Measurements from ENCODE around the gene NSMF. TPM values are rescaled to one million over a fixed set of nuclear protein-coding genes. Genes with fewer than 3 reads are reported as not detected.

The NSMF gene
- total RNA-seq, 4 donors from 2014 or later, result 50.1 to 58.5 (median 54.2) TPM

DNA sequence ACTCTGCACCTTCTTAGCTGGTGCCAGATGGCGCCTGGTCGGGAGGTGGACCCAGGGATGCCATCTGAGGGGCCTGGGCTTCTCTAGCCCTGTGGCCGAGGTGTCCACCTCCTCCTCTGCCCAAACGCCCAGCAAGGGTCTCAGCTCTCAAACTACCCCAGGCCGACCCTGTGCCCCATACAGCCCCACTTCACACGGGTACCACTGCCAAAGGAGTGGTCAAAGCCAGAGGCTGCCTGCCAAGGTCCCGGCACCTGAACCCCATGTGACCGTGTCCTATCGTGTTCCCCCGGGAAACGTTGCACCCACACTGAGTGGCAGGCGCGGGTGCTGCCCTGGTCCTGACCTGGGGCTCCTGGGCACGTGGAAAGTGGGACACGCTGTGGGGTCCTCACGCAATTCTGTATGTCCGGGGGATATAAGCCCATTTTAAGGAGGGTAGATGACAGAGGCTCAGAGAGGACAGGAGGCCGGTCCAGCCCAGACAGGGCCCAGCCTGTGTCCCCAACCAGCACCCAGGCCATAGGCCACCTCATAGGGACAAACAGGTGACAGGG is 19.9 kb downstream of the NSMF start:
- no peak overlapping the region for H3K27ac ChIP-seq
- no peaks in the 10 kb centered on the region for H3K36me3 ChIP-seq
- WGBS, 2 donors, result 72 to 80% methylated on average over 2 to 8 of the region's 18 CpGs
- H3K4me3 ChIP-seq (replicated peaks in 1 of 3), result no peak overlapping the region
- no peak for TF ChIP-seq CTCF (IDR thresholded peaks at IDR 0.05)
- intact Hi-C loops (cut with DNase I), result no loop called here
- H3K9me3 ChIP-seq, result no peaks in the 10 kb centered on the region
- H3K27me3 ChIP-seq, result no peaks in the 10 kb centered on the region
- DNase-seq, result no peak
- H3K4me1 ChIP-seq, result peaks cover 5 to 34% of the 10 kb centered on the region in 2 donors

- TF ChIP-seq POLR2A (IDR thresholded peaks at IDR 0.05), result no peak
- TF ChIP-seq CTCF (IDR thresholded peaks at IDR 0.05), result no peak
- no peaks in the 10 kb centered on the region for H3K27me3 ChIP-seq
- H3K4me1 ChIP-seq, result peaks cover 5 to 34% of the 10 kb centered on the region in 2 donors
- no peak for DNase-seq
- intact Hi-C loops (cut with DNase I), result no loop called here
- no peaks in the 10 kb centered on the region for H3K36me3 ChIP-seq
- H3K27ac ChIP-seq, result no peak overlapping the region
- 77 to 89% methylated on average over 5 of the region's 22 CpGs for WGBS, 2 donors
- no peak overlapping the region for H3K4me3 ChIP-seq (replicated peaks in 1 of 3)
- no peaks in the 10 kb centered on the region for H3K9me3 ChIP-seq
Measured at GRCh38 chr9:137438591-137439157, 20.5 kb downstream of the NSMF start.

DNA sequence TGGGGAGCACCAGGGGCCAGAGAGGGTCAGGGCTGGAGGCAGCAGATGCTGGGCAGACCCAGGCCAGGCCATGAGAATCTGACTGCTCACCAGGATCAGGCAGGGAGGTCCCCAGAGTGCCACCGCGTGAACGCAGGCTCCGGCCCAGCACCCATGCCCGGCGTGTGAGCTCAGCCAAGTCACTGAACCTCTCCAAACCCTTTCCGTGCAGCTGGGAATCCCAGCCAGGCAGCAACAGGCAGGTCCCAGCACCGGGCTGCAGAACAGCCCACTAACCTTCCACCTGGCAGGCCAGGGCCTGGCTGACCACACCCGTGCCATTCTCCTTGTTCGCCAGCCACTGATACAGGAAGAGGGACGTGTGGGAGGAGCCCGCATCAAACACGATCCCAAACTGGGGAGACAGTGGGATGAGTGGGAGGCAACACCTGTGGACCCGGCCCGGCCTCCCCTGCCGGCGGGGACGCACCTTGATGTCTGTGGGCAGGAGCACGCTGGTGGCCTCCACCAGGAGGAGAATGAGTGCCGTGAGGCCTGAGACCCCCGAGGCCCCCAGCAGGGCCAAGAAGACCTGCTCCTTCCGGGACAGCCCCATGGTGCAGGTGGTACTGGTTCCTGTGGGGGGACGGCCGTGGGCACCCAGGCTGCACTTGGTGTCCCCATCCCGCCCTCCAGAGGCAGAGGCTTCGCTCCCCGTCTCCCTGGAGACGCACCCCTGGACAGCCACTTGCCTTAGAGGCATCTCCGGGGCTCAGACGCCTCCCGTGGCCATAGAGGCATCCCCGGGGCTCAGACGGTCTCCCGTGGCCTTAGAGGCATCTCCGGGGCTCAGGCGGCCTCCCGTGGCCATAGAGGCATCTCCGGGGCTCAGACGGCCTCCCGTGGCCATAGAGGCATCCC is 21.2 kb downstream of the NSMF start:
- no peak overlapping the region for H3K4me3 ChIP-seq (replicated peaks in 1 of 3)
- DNase-seq, result peak; percentile 54 to 69
- no peaks in the 10 kb centered on the region for H3K9me3 ChIP-seq
- no peaks in the 10 kb centered on the region for H3K36me3 ChIP-seq
- TF ChIP-seq POLR2A (IDR thresholded peaks at IDR 0.05), result no peak
- TF ChIP-seq CTCF (IDR thresholded peaks at IDR 0.05), result no peak
- intact Hi-C loops (cut with DNase I), result no loop called here
- no peaks in the 10 kb centered on the region for H3K27me3 ChIP-seq
- 55 to 86% methylated on average over 19 to 23 of the region's 40 CpGs for WGBS, 2 donors
- H3K4me1 ChIP-seq, result peaks cover 5 to 34% of the 10 kb centered on the region in 2 donors
- peak overlapping the region in 1 of 3 donors; percentile 24 for H3K27ac ChIP-seq

DNA sequence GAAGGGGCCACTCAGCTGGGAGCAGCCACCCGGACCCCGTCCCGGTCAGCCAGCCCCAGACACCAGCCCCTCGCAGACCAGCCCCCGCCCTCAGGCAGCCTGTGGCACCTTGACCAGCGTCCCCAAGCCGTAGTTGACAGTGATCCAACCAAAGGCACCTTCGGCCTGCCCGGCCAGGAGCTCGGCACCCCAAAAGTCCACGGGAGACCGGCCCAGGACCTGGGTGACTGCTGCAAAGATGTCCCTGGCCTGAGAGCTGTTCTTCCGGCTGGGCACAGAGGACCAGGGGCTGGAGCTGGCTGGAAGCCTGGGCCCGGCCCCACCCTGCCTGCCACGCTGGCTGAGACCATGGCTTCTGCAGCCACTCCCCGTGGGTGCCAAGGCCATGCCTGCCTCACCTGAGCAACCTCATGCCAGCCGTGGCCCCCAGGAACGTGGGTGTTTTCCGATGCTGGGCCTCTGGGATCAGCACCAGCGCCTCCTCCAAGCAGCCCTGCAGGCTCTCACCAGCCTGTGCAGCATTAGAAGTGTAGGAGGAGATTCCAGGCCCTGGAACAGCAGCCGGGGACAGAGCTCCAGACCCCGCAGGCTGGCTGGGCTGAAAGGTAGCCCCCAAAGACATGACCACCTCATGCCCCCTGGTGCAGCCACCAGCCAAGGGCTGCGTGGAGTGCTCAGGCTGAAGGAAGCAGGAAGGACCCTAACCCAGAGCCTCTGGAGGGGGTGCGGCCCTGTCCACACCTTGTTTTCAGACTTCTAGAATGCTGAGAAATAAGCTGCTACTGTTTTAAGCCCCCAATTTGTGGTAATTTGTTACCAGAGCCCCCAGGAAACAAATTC is 22.2 kb downstream of the NSMF start:
- 69 to 75% methylated on average over 5 to 15 of the region's 24 CpGs for WGBS, 2 donors

More for the DNA sequence above, 22.2 kb downstream of the NSMF start:
- DNase-seq, result no peak
- Histone ChIP-seq H3K4me1 (peaks cover 5 to 34% of the 10 kb centered on the region in 2 donors), H3K27me3 (no peaks in the 10 kb centered on the region), H3K4me3 (replicated peaks in 1 of 3) (no peak overlapping the region), H3K27ac (peak overlapping the region in 1 of 3 donors; percentile 24), H3K36me3 (no peaks in the 10 kb centered on the region), H3K9me3 (no peaks in the 10 kb centered on the region)
- intact Hi-C loops (cut with DNase I), result no loop called here
- TF ChIP-seq CTCF (IDR thresholded peaks at IDR 0.05) (no peak), POLR2A (IDR thresholded peaks at IDR 0.05) (no peak)

Data from thyroid gland (tissue), 4 donors.